AG04449 (cell line): ENCODE measurements around the gene TFAP2E.

Source experiments
- CTCF ChIA-PET: fragments of 350-600 bp; formaldehyde crosslinking; extraction: SDS; loops from one replicate; lab custom pipeline; 2021; ENCODE audit warnings: antibody characterized with exemption; lab: Yijun Ruan, JAX
- POLR2A ChIA-PET: fragments of 400-600, 350-600 bp; formaldehyde crosslinking; extraction: SDS; loops from one replicate; lab custom pipeline; 2020; ENCODE audit warnings: antibody characterized with exemption, inconsistent platforms; lab: Yijun Ruan, JAX
- DNase-seq: peaks from one replicate; pipeline ENCODE4 v3.0.0-alpha.2; 2010; ENCODE audit warnings: low read depth, low spot score
- H3K4me3 ChIP-seq: 2 replicates; pipeline ENCODE4 v1.5.1; 2011; ENCODE audit warnings: low read depth, mild to moderate bottlenecking, control low read depth, low read length
- TF ChIP-seq, protein P1 (sequence below): IDR thresholded peaks from one replicate; pipeline ENCODE4 v1.5.1; 2011; ENCODE audit warnings: mild to moderate bottlenecking, moderate library complexity, low read length, control low read depth, inconsistent platforms; ENCODE audit not compliant: insufficient read depth; ENCODE audit errors: missing control alignments

Gene TFAP2E

DNA sequence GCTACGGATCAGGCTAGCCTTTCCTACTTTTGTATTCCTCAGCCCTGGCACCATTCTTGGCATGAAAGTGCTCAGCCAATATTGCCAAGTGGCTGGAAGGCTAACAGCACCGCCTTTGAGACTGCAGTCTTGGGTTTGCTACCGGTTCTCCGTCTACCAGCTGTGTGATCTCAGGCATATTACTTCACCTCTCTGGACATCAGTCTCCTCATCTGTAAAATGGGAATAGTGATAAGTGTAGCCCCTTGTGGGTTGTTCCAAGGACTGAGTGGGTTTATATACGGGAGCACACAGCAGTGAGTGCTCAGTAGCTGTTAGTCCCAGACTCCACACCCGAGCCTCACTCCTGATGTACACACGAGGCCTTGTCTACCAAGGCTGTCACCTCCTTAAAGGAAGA is 13.7 kb downstream of the TFAP2E start:
- H3K4me3 ChIP-seq, result no peak overlapping the region
- CTCF ChIA-PET, result interaction anchor here (2.1 to 3.1 kb wide), 2 partner anchors 22 to 140 kb away, joined by 6 to 21 read pairs; no protein-coding TSS in a partner anchor
- TF ChIP-seq, protein P1, sequence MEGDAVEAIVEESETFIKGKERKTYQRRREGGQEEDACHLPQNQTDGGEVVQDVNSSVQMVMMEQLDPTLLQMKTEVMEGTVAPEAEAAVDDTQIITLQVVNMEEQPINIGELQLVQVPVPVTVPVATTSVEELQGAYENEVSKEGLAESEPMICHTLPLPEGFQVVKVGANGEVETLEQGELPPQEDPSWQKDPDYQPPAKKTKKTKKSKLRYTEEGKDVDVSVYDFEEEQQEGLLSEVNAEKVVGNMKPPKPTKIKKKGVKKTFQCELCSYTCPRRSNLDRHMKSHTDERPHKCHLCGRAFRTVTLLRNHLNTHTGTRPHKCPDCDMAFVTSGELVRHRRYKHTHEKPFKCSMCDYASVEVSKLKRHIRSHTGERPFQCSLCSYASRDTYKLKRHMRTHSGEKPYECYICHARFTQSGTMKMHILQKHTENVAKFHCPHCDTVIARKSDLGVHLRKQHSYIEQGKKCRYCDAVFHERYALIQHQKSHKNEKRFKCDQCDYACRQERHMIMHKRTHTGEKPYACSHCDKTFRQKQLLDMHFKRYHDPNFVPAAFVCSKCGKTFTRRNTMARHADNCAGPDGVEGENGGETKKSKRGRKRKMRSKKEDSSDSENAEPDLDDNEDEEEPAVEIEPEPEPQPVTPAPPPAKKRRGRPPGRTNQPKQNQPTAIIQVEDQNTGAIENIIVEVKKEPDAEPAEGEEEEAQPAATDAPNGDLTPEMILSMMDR, result no peak
- DNase-seq, result no peak
- POLR2A ChIA-PET, result no interaction called here

DNA sequence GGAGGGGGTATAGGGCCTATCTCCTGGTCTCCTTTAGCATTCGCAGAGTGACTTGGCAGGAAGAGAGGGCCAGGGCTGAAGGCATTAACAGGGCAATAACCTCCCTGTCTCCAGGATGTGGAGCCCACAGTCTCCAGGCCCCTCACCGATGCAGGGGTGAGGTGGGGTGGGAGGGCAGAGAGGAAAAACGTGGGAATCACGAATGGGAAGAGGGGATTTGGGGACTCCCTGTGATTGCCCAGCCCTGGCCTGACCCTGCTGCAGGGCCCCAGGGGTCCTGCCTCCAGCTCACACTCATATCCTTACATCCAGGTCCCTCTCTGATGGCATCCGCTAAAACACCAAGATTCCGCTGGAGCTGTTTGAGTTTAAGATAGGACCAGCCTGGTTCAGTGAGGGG is 14.6 kb downstream of the TFAP2E start:
- TF ChIP-seq, protein P1, result no peak
- ChIA-PET CTCF (no interaction called here), POLR2A (no interaction called here)
- DNase-seq, result no peak
- H3K4me3 ChIP-seq, result no peak overlapping the region

DNA sequence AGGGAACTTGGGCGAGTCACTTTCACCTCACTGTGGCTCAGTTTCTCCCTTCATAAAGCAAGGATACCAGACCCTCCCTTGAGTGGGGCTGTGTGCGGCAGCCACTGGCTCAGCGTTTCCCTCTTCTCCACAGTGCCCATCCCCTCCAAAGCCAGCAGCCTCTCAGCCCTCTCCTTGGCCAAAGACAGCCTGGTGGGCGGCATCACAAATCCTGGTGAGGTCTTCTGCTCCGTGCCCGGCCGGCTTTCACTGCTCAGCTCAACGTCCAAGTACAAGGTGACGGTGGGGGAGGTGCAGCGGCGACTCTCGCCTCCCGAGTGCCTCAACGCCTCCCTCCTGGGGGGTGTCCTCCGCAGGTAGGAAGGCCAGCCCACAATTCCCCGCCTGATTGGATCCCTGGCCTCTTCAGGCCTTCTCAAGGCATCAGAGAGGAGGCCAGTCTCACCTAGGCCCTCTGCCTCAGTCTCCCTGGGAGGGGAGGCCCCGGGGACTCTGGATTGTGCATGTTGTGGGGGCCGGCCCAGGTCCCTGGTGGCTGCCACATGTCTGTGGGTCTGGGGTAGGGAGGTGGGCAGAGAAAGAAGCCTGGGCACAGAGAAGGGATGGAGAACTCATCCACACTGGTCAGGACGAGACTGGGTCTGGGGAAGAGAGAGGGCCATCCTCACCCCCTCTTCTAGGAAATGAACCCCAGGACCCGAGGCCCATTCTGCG is 15.2 kb downstream of the TFAP2E start:
- H3K4me3 ChIP-seq, result no peak overlapping the region
- ChIA-PET POLR2A (no interaction called here), CTCF (no interaction called here)
- TF ChIP-seq, protein P1, result no peak
- DNase-seq, result no peak

DNA sequence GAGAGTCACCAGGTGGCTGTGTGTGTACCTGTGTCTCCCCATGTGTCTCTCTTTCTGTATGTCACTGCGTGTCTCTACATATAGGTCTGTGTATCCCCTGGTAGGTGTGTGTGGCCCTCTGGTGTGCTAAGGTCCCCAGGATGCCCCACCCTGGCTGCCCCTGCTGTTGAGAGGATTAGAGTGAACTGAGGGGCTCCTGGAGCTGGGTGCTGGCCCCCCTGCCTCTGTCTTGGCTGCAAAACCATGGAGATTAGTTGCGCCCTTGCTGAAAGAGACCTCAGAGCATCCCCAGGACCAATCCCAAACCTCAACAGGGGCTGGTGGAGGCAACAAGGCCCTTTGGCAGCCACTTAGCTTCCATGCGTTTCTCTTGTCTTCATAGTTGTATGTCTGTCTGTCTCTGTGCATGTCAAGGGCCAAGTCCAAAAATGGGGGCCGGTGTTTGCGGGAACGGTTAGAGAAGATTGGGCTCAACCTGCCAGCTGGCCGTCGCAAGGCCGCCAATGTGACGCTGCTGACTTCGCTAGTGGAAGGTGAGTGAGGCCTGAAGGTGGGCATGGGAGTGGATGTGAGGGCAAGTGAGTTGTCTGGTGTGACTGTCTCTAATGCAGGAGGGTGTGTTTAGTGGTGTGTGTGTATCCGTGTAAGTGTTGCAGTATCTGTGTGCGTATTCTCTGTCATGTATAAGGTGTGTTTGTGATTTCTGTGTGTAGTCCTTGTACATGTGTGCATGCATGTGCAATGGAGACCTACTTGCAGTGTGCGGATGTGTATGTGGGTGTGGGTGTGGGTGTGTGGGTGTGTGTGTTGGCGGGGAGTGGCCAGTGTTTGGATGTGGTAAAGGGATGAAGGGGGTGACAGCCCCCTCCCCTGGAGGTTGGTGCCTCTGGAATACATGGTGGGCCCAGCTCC is 16.7 kb downstream of the TFAP2E start:
- TF ChIP-seq, protein P1, result no peak
- no peak for DNase-seq
- H3K4me3 ChIP-seq, result no peak overlapping the region
- CTCF ChIA-PET, result interaction anchor here (0.9 kb wide), 1 partner anchor 21 kb away, joined by 4 read pairs; no protein-coding TSS in a partner anchor
- POLR2A ChIA-PET, result interaction anchor here (0.6 to 1.2 kb wide), 2 partner anchors 9 to 12 kb away, joined by 3 read pairs; no protein-coding TSS in a partner anchor

DNA sequence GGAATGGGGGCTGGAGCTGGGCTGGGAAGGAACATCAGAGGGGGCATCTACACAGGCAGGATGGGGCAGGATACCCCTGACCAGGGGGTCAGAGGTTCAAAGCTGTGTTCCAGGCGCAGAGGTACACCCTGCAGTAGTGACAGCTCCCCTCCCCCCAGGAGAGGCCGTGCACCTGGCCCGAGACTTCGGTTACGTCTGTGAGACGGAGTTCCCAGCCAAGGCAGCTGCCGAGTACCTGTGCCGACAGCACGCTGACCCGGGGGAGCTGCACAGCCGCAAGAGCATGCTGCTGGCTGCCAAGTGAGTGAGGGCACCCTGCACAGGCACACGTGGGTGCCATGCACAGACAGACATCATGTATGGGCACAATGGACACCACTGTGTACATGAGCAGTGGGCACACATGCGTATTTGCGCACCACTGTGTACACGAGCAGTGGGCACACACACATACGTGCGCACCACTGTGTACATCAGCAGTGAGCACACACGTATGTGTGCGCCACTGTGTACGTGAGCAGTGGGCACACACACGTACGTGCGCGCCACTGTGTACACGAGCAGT is 17.4 kb downstream of the TFAP2E start:
- TF ChIP-seq, protein P1, result no peak
- ChIA-PET POLR2A (interaction anchor here (1.2 kb wide), 1 partner anchor 8 kb away, joined by 3 read pairs; no protein-coding TSS in a partner anchor), CTCF (interaction anchor here (0.9 kb wide), 1 partner anchor 22 kb away, joined by 4 read pairs; no protein-coding TSS in a partner anchor)
- no peak overlapping the region for H3K4me3 ChIP-seq
- no peak for DNase-seq

DNA sequence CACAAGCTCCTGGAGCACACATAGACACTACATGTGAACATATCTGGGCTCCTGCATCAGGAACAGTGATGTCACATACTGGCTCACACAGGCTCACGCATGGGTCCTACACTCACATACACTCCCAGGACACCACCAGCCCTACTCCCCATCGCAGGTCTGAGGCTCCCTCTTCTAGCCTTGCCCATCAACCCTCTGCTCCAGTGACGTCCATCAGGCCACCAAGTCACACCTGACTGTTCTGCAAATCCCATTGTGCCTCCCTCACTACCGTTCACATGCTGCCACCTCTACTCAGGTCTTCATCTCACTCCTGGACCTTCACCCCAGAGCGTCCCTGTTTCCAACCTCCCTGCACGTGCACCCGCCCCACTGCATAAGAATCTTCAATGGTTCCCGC is 18.1 kb downstream of the TFAP2E start:
- H3K4me3 ChIP-seq, result no peak overlapping the region
- CTCF ChIA-PET, result interaction anchor here (0.9 kb wide), 1 partner anchor 23 kb away, joined by 4 read pairs; no protein-coding TSS in a partner anchor
- POLR2A ChIA-PET, result no interaction called here
- no peak for DNase-seq
- TF ChIP-seq, protein P1, result no peak
